OCI-LY7 (cell line): ENCODE results near the gene MACF1. TPM values are rescaled to one million over a fixed set of nuclear protein-coding genes. Genes with fewer than 3 reads are reported as not detected.
"Not testable (repeated sequence)": the region's sequence is repeated elsewhere in the genome, so short reads cannot be mapped to it uniquely, and the experiment has no call there.

Source experiments
- BruUV-seq: library from RNA; stranded (reverse); fragments of 400-500 nt; replicated peaks from 2 replicates; lab custom pipeline; 2021; lab: Mats Ljungman, UMichigan
- CTCF ChIA-PET: fragments of 300-600 bp; sonication (Branson Sonifier 250); formaldehyde crosslinking; loops from one replicate; lab custom pipeline; 2022; ENCODE audit warnings: antibody characterized with exemption; ENCODE audit not compliant: unreplicated experiment; lab: Charles Lee
- POLR2A ChIA-PET: fragments of 300-600 bp; sonication (Branson Sonifier 250); formaldehyde crosslinking; loops from one replicate; lab custom pipeline; 2022; ENCODE audit warnings: antibody characterized with exemption; lab: Charles Lee
- DNase-seq: peaks from one replicate; pipeline ENCODE4 v3.0.0-alpha.2; 2015; ENCODE audit warnings: low spot score
- H2AFZ ChIP-seq: fragments of 200-600 bp; sonication (generic), shearing (Covaris generic); 2 replicates; pipeline ENCODE4 v1.6.1; 2014; ENCODE audit warnings: mild to moderate bottlenecking, antibody characterized with exemption, low read length, moderate library complexity
- H3K27ac ChIP-seq: fragments of 200-600 bp; sonication (generic); 2 replicates; pipeline ENCODE4 v1.5.1; 2014; ENCODE audit warnings: mixed run types, low read depth, mild to moderate bottlenecking, moderate library complexity, low read length, inconsistent platforms; ENCODE audit not compliant: poor library complexity, severe bottlenecking
- H3K36me3 ChIP-seq: fragments of 200-600 bp; sonication (generic); 2 replicates; pipeline ENCODE4 v1.6.1; 2014; ENCODE audit warnings: mild to moderate bottlenecking, antibody characterized with exemption, low read length, moderate library complexity, mixed read lengths; ENCODE audit not compliant: insufficient read depth
- H3K4me1 ChIP-seq: fragments of 200-600 bp; sonication (generic); 2 replicates; pipeline ENCODE4 v1.5.1; 2014; ENCODE audit warnings: mild to moderate bottlenecking, low read length; ENCODE audit not compliant: insufficient read depth, poor library complexity, severe bottlenecking
- H3K4me2 ChIP-seq: fragments of 200-600 bp; sonication (generic); 2 replicates; pipeline ENCODE4 v1.6.1; 2014; ENCODE audit warnings: mild to moderate bottlenecking, low read length
- H3K4me3 ChIP-seq: fragments of 200-600 bp; sonication (generic); 2 replicates; pipeline ENCODE4 v1.5.1; 2014; ENCODE audit warnings: mild to moderate bottlenecking, low read depth, low read length; ENCODE audit not compliant: poor library complexity, severe bottlenecking
- H3K79me2 ChIP-seq: fragments of 200-600 bp; sonication (generic); 2 replicates; pipeline ENCODE4 v1.6.1; 2016; ENCODE audit warnings: low read depth, mild to moderate bottlenecking, low read length, moderate library complexity, mixed read lengths; ENCODE audit not compliant: insufficient read depth
- H3K9me2 ChIP-seq: fragments of 200-600 bp; sonication (generic); 2 replicates; pipeline ENCODE4 v1.6.1; 2016; ENCODE audit warnings: mild to moderate bottlenecking, low read length, mixed read lengths; ENCODE audit not compliant: insufficient read depth
- H3K9me3 ChIP-seq: fragments of 200-600 bp; sonication (generic); 2 replicates; pipeline ENCODE4 v1.6.1; 2014; ENCODE audit warnings: mild to moderate bottlenecking, mixed run types, low read length, mixed read lengths
- H4K20me1 ChIP-seq: fragments of 200-600 bp; sonication (generic); 2 replicates; pipeline ENCODE4 v1.6.1; 2014; ENCODE audit warnings: mild to moderate bottlenecking, antibody characterized with exemption, low read length, moderate library complexity, mixed read lengths; ENCODE audit not compliant: insufficient read depth
- CTCF ChIP-seq: fragments of 200-600 bp; sonication (generic); conservative IDR thresholded peaks from 2 replicates; pipeline ENCODE4 v1.5.1; 2014; ENCODE audit warnings: mild to moderate bottlenecking, antibody characterized with exemption, low read length, moderate library complexity, mixed read lengths
- EZH2phosphoT487 ChIP-seq: fragments of 200-600 bp; sonication (generic); IDR thresholded peaks from 2 replicates; pipeline ENCODE4 v1.6.1; 2018; ENCODE audit warnings: low read depth, borderline replicate concordance, mild to moderate bottlenecking, mixed run types, antibody characterized with exemption, low read length, moderate library complexity, mixed read lengths
- intact Hi-C: fragments of 100-400 bp; cut with micrococcal nuclease; formaldehyde crosslinking; loops from one replicate; pipeline ENCODE4 v1.10.0; 2022; ENCODE audit not compliant: unreplicated experiment
- total RNA-seq, 2 experiments: library from RNA; depleted of rRNA in 1 of 2; stranded (reverse); fragments of >200 nt in 1 of 2; shearing (Covaris generic) in 1 of 2; gene quantifications; 2 replicates each; pipeline ENCODE4 v1.2.3, GENCODE V29; 2014 to 2022

MACF1 gene
- total RNA-seq, 2 experiments from 2014 or later, result 211 to 220 TPM

GRCh38 chr1:39526466-39527189, 322.1 kb downstream of the MACF1 start:
- Histone ChIP-seq H2AFZ (no peak overlapping the region), H3K36me3 (peaks cover 53% of the 10 kb centered on the region), H3K79me2 (no peaks in the 10 kb centered on the region), H3K4me2 (no peak overlapping the region), H3K4me1 (peaks cover 29% of the 10 kb centered on the region), H3K9me3 (no peaks in the 10 kb centered on the region), H3K27ac (no peak overlapping the region), H4K20me1 (no peaks in the 10 kb centered on the region), H3K9me2 (no peaks in the 10 kb centered on the region), H3K4me3 (no peak overlapping the region)
- no peak for TF ChIP-seq EZH2phosphoT487
- no peak for TF ChIP-seq CTCF
- POLR2A ChIA-PET, result interaction anchor here (1.0 kb wide), 1 partner anchor 56 kb away, joined by 3 read pairs; no protein-coding TSS in a partner anchor
- BruUV-seq, result no TSS peak
- intact Hi-C loops, result no loop called here
- CTCF ChIA-PET, result no interaction called here
- DNase-seq, result no peak

GRCh38 chr1:39527190-39527579, 322.7 kb downstream of the MACF1 start:
- CTCF ChIA-PET, POLR2A ChIA-PET, BruUV-seq, H3K9me2 ChIP-seq, H3K9me3 ChIP-seq, intact Hi-C loops, H3K27ac ChIP-seq, H4K20me1 ChIP-seq, DNase-seq, H3K4me2 ChIP-seq, H3K79me2 ChIP-seq, H3K4me3 ChIP-seq, H2AFZ ChIP-seq: not testable (repeated sequence)
- Histone ChIP-seq H3K4me1 (peaks cover 29% of the 10 kb centered on the region), H3K36me3 (peaks cover 59% of the 10 kb centered on the region)

- Histone ChIP-seq H3K4me1 (peaks cover 29% of the 10 kb centered on the region), H2AFZ (no peak overlapping the region), H4K20me1 (no peaks in the 10 kb centered on the region), H3K4me3 (no peak overlapping the region), H3K79me2 (no peaks in the 10 kb centered on the region), H3K9me2 (no peaks in the 10 kb centered on the region), H3K4me2 (no peak overlapping the region), H3K36me3 (peaks cover 67% of the 10 kb centered on the region), H3K27ac (no peak overlapping the region), H3K9me3 (no peaks in the 10 kb centered on the region)
- no TSS peak for BruUV-seq
- ChIA-PET POLR2A (no interaction called here), CTCF (no interaction called here)
- TF ChIP-seq CTCF, result no peak
- no peak for DNase-seq
- intact Hi-C loops, result no loop called here
Observed at GRCh38 chr1:39528082-39528481, 323.6 kb downstream of the MACF1 start.
